Occipital lobe (tissue), 2 donors: ENCODE data around the gene FNDC10. TPM values are rescaled to one million over a fixed set of nuclear protein-coding genes. Genes with fewer than 3 reads are reported as not detected.

Source experiments
- DNase-seq: peaks from one replicate; lab custom pipeline; 2025; lab: John Stamatoyannopoulos, UW
- total RNA-seq: library from RNA; depleted of rRNA; stranded (reverse); fragments of >200 nt; gene quantifications from one replicate; pipeline ENCODE4 v1.2.3, GENCODE V29; 2014

The FNDC10 gene
- total RNA-seq, 1 donor from 2014 or later = 2.7 TPM

- no peak for DNase-seq
Observed at GRCh38 chr1:1616045-1616790, 16.3 kb upstream of the FNDC10 start.

GRCh38 chr1:1615256-1616044, 15.5 kb upstream of the FNDC10 start, which contains the start of gene MIB2:
MIB2 (plus strand) TSS chr1:1615500; CDS start chr1:1623453, 7,953 bp downstream.
- DNase-seq = peak; percentile 94

GRCh38 chr1:1614954-1615255, 15.0 kb upstream of the FNDC10 start:
- DNase-seq = no peak

GRCh38 chr1:1614204-1614953, 14.4 kb upstream of the FNDC10 start:
- peak; percentile 41 for DNase-seq

GRCh38 chr1:1613509-1614082, 13.7 kb upstream of the FNDC10 start:
- DNase-seq = no peak

GRCh38 chr1:1612104-1612400, 12.1 kb upstream of the FNDC10 start:
- no peak for DNase-seq

- no peak for DNase-seq
Observed at GRCh38 chr1:1610796-1611195, 10.9 kb upstream of the FNDC10 start.

GRCh38 chr1:1609822-1610485, 10.0 kb upstream of the FNDC10 start:
- DNase-seq = no peak

GRCh38 chr1:1606232-1606631, 6.3 kb upstream of the FNDC10 start:
- no peak for DNase-seq

- no peak for DNase-seq
Observed at GRCh38 chr1:1605724-1606123, 5.8 kb upstream of the FNDC10 start.

- no peak for DNase-seq
Observed at GRCh38 chr1:1605034-1605591, 5.2 kb upstream of the FNDC10 start.

- no peak for DNase-seq
Observed at GRCh38 chr1:1604374-1605033, 4.6 kb upstream of the FNDC10 start.

- DNase-seq = no peak
Observed at GRCh38 chr1:1603671-1604373, 3.9 kb upstream of the FNDC10 start.

GRCh38 chr1:1602968-1603506, 3.1 kb upstream of the FNDC10 start:
- DNase-seq = no peak

- no peak for DNase-seq
Observed at GRCh38 chr1:1602304-1602967, 2.5 kb upstream of the FNDC10 start.

GRCh38 chr1:1601564-1602303, 1.8 kb upstream of the FNDC10 start:
- no peak for DNase-seq

- DNase-seq = no peak
Observed at GRCh38 chr1:1600861-1601563, 1.1 kb upstream of the FNDC10 start.
